Activated naive CD8-positive, alpha-beta T cell treated with anti-CD3 and anti-CD28 coated beads for 36 hours (primary cell): ENCODE results near the gene SLX9. TPM values are rescaled to one million over a fixed set of nuclear protein-coding genes. Genes with fewer than 3 reads are reported as not detected.
A peak's percentile ranks its signal among the peaks of the same experiment; 100 is the strongest.

ENCODE experiments used
- DNase-seq: peaks from one replicate; pipeline ENCODE4 v3.0.0; 2021
- H3K27ac Mint-ChIP-seq: one replicate; pipeline ENCODE4 v1.8.0; 2022; ENCODE audit warnings: mild to moderate bottlenecking, moderate library complexity, mixed read lengths
- H3K27me3 Mint-ChIP-seq: one replicate; pipeline ENCODE4 v1.8.0; 2022; ENCODE audit warnings: mild to moderate bottlenecking, mixed read lengths
- H3K36me3 Mint-ChIP-seq: one replicate; pipeline ENCODE4 v1.8.0; 2021; ENCODE audit warnings: mild to moderate bottlenecking, mixed read lengths
- H3K4me1 Mint-ChIP-seq: one replicate; pipeline ENCODE4 v1.8.0; 2021; ENCODE audit warnings: mixed read lengths
- H3K4me3 Mint-ChIP-seq: one replicate; pipeline ENCODE4 v1.8.0; 2022; ENCODE audit warnings: mild to moderate bottlenecking, moderate library complexity, mixed read lengths
- H3K9me3 Mint-ChIP-seq: one replicate; pipeline ENCODE4 v1.8.0; 2022; ENCODE audit warnings: mixed read lengths
- total RNA-seq, 2 experiments: library from RNA; stranded (reverse); gene quantifications; one replicate each; pipeline ENCODE4 v1.2.3, GENCODE V29; 2021

SLX9 gene
- total RNA-seq, 2 experiments from 2014 or later, result 85.9 to 93.6 TPM

DNA sequence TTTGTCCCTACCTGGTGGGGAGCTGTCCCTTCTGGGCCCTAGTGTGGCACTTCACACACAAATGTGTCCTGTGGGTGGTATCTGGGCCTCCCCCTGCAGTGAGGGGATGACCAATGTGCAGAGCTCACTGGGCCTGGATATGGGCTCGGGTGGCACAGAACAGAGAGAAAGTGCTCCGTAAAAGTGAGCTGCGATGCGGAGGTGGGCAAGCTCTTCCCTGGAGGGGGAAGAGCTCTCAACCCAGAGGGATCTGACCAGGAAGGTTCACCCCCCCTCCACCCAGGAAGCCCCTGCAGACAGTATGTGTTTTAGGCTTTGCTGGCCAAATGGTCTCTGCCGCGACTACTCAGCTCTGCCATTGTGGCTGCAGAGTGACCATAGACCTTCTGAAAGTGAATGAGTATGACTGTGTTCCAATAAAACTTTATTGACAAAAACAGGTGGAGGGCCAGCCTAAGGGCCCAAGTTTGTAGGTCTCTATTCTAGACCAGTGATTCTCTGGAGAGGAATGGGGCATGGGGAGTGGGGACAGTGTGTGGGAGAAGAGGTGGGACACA, 10.5 kb upstream of the SLX9 start:
- DNase-seq, result no peak
- no peaks in the 10 kb centered on the region for H3K27me3 Mint-ChIP-seq
- H3K9me3 Mint-ChIP-seq, result peaks cover 2% of the 10 kb centered on the region
- H3K4me3 Mint-ChIP-seq, result peak overlapping the region; percentile 55
- peak overlapping the region; percentile 80 for H3K27ac Mint-ChIP-seq
- peaks cover 63% of the 10 kb centered on the region for H3K4me1 Mint-ChIP-seq
- H3K36me3 Mint-ChIP-seq, result peaks cover 4% of the 10 kb centered on the region

DNA sequence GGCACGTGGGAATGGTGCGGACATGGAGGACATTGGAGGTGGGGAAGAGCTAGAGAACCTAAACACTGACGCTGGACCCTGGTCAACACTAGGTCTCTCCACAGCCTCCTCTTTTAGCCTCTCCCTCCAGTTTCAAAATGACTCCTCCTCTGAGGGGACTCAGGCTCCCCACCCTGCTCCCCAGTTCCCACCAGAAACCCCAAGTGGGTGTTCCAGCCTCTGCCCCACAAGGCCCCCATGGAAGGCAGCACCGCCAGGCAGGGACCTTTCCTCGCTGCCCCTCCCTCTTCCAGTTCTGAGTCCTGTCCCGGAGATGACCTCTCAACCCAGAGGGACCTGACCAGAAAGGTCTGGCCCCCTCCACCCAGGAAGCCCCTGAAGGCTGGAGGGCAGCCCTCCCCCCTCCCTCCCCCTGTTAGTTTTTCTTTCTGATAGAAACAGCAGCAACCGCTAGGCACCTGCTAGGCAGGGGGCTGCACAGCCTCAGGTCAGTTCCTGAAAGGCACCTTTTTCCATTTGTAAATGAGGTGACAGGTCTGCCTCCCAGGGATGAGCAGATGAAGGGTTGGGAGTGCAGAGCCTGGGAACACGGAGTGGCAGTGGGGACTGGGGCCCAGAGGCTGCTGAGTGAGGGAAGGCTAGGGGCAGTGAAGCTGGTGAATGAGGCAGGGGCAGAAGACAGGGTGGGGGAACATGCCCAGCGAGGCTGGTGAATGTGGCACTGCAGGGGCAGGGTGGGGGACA, 9.9 kb upstream of the SLX9 start:
- Mint-ChIP-seq H3K36me3 (peaks cover 3% of the 10 kb centered on the region), H3K27ac (peak overlapping the region; percentile 80), H3K4me1 (peaks cover 57% of the 10 kb centered on the region), H3K4me3 (peak overlapping the region; percentile 79), H3K9me3 (peaks cover 2% of the 10 kb centered on the region), H3K27me3 (no peaks in the 10 kb centered on the region)
- DNase-seq, result no peak

DNA sequence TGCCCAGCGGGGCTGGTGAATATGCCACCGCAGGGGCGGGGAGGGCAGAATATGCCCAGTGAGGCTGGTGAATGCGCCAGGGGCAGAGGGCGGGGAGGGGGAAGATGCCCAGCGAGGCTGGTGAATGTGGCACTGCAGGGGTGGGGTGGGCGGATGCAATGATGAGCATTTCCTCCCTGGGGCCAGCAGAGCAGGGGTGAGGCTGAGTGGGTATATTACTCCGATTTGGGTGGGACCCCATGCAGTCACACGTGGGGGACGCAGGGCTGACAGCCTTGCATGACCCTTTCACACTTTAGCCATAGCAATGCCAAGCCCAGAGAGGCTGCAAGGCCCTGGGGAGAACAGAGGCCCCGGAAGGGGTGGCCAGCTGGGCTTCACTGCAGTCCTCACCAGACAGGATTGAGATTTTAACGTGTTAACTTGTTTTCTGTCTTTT, 9.3 kb upstream of the SLX9 start:
- peak; percentile 60 for DNase-seq
- H3K9me3 Mint-ChIP-seq, result peaks cover 2% of the 10 kb centered on the region
- no peaks in the 10 kb centered on the region for H3K27me3 Mint-ChIP-seq
- peak overlapping the region; percentile 79 for H3K4me3 Mint-ChIP-seq
- H3K4me1 Mint-ChIP-seq, result peaks cover 51% of the 10 kb centered on the region
- peak overlapping the region; percentile 79 for H3K27ac Mint-ChIP-seq
- no peaks in the 10 kb centered on the region for H3K36me3 Mint-ChIP-seq

DNA sequence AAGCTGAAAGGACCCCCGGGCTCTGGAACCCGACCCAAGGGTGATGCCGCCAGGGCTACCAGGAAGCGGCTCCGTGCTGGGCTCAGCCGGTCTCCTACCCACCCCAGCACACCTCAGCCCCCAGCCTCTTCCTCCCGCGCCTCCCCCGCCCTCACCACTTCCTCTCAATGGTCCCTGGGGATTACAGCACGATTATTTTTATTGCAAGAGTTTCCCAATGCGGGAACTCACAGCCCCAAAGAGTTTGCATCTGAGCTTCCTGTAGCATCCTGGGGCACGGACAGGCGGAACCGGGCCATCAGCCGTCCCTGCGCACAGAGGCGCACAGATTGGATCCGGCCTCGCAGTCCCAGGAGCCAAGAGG, 8.7 kb upstream of the SLX9 start:
- Mint-ChIP-seq H3K9me3 (peaks cover 2% of the 10 kb centered on the region), H3K4me3 (peak overlapping the region; percentile 79), H3K36me3 (no peaks in the 10 kb centered on the region), H3K27me3 (no peaks in the 10 kb centered on the region), H3K4me1 (peaks cover 48% of the 10 kb centered on the region), H3K27ac (peak overlapping the region; percentile 79)
- peak; percentile 32 for DNase-seq

DNA sequence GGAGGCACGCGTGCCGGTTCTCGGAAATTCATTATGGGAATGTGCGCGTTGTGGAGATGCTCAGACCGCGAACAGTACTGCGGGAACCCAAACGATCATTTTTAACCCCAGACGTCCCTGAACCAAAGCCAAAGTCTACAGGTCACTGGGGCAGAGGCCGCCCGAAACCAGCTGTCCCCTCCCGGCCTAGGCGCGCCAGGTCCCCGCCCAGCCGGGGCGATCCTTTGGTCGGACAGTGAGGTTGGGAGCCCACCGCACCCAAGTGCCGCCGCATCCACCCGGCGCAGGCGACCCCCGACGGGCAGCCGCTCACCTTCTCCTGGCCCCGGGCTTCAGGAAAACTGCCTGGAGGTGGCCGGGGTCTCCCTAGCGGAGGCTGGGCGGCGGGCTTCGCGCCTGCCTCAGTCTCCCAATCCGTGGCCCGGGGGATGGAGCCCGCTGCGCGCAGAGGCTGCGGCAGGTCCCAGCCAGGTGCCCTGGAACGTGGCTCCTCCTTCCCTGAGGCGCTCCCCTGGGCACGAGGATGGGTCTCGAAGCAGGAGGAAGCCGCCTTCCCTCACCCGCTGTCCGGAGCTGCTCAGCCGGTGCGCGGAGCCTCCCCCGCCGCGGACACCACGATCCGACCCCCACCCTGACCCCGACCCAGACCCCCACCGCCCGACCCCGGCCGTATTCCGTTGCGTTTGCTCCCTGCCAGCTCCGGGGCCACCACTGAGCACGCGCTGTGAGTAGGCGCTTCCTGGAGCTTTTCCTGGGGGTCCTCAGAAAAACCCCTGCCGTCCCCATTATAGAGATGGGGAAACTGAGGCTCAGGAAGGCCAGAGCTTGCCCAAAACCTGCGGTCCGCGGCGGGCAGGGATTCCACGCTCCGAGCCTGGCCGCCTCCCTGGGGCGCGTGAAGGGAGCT, 8.1 kb upstream of the SLX9 start:
- peaks cover 43% of the 10 kb centered on the region for H3K4me1 Mint-ChIP-seq
- peaks cover 2% of the 10 kb centered on the region for H3K9me3 Mint-ChIP-seq
- peak overlapping the region; percentile 79 for H3K27ac Mint-ChIP-seq
- DNase-seq, result no peak
- peak overlapping the region; percentile 79 for H3K4me3 Mint-ChIP-seq
- no peaks in the 10 kb centered on the region for H3K36me3 Mint-ChIP-seq
- H3K27me3 Mint-ChIP-seq, result no peaks in the 10 kb centered on the region

DNA sequence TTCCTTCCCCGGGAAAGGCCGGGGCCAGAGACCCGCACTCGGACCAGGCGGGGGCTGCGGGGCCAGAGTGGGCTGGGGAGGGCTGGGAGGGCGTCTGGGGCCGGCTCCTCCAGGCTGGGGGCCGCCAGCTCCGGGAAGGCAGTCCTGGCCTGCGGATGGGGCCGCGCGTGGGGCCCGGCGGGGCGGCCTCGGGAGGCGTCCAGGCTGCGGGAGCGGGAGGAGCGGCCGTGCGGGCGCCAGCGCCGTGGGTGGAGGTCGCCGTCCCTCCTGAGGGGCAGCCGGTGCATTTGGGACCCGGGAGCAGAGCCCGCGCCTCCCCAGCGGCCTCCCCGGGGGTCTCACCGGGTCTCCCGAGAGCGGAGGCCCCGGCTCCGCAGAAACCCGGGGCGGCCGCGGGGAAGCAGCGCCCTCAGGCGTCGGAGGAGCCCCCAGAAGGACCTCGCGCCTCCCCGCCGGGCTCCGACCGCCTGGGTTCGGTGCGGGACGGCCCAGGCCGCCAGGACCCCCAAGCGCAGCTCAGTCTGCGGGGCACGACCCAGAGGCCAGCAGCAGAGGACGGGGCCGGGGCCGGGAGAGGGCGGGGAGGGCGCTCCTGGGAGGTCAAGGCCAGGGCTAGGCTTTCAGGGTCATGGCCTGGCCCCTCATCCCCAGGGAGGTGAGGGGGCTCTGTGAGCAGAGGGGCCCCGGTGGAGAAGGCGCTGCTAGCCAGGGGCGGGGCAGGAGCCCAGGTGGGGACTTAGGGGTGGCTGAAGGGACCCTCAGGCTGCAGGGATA, 7.2 kb upstream of the SLX9 start:
- Mint-ChIP-seq H3K27me3 (no peaks in the 10 kb centered on the region), H3K36me3 (no peaks in the 10 kb centered on the region), H3K4me3 (peak overlapping the region; percentile 73), H3K9me3 (peaks cover 2% of the 10 kb centered on the region), H3K27ac (no peak overlapping the region), H3K4me1 (peaks cover 34% of the 10 kb centered on the region)
- DNase-seq, result peak; percentile 76

DNA sequence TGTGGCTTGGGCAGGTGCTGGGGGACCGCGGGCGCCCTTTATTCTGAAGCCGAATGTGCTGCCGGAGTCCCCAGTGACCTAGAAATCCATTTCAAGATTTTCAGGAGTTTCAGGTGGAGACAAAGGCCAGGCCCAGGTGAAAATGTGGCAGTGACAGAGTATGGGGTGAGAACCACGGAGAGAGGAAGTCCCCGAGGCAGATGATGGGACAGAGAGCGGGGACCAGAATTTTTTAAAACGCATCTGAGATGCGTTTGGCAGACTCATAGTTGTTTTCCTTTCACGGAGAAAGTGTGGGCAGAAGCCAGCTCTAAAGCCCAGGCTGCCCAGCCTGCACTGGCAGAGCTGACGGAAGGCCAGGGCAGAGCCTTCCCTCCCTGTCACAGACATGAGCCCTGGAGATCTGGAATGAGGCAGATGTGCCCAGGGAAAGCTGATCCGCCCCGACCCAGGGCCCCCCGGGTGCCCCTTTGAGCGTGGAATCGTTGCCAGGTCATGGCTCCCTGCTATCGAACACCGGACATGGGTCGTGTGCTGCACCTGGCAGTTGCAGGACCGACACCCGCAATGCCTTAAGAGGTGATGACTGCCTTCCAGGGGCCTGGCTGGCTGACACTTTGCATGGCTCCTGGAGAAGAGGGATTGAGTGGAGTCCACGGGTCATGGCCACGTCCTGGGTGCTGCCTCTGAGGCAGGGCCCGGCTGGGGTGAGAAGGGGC, 6.5 kb upstream of the SLX9 start:
- H3K4me3 Mint-ChIP-seq, result peak overlapping the region; percentile 32
- no peaks in the 10 kb centered on the region for H3K27me3 Mint-ChIP-seq
- no peak for DNase-seq
- peaks cover 29% of the 10 kb centered on the region for H3K4me1 Mint-ChIP-seq
- H3K36me3 Mint-ChIP-seq, result no peaks in the 10 kb centered on the region
- H3K27ac Mint-ChIP-seq, result no peak overlapping the region
- H3K9me3 Mint-ChIP-seq, result peaks cover 2% of the 10 kb centered on the region

DNA sequence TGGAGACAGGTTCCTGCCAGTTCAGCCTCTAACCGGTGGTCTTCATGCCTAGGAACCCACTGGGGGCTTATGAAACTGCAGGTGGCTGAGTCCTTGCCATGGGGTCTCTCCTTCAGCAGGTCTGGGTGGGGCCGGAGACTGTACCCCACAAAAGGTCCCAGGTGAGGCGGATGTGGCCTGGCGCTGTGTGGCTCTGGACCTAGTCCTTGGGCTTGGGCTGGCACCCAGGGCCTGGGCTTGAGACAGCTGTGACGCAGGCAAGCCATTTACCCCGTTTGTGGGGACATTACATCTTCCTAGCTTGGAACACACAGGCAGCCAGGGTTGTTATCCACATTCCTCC, 5.9 kb upstream of the SLX9 start:
- Mint-ChIP-seq H3K4me1 (peaks cover 28% of the 10 kb centered on the region), H3K36me3 (no peaks in the 10 kb centered on the region), H3K27ac (no peak overlapping the region), H3K9me3 (peaks cover 2% of the 10 kb centered on the region), H3K27me3 (no peaks in the 10 kb centered on the region), H3K4me3 (no peak overlapping the region)
- DNase-seq, result no peak

DNA sequence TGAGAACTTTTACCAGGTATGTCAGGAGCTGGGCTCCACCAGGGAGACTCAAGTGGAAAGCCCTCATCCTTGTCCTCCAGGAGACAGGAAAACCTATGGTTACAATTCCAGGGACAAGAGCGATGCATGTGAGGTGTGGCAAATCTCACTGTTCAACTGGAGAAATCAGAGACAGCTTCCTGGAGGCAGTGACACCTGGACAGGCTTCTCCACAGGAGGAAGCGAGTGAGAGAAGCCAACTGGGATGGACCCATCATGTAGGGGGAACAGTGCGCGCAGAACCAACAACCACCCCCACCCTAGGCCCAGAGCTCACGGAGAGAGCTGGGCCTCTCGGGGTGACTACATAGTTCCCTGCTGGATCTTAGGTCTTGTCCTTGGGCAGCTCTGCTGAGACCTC, 5.6 kb upstream of the SLX9 start:
- Mint-ChIP-seq H3K27ac (no peak overlapping the region), H3K36me3 (no peaks in the 10 kb centered on the region), H3K4me3 (no peak overlapping the region), H3K4me1 (peaks cover 28% of the 10 kb centered on the region), H3K27me3 (no peaks in the 10 kb centered on the region), H3K9me3 (peaks cover 2% of the 10 kb centered on the region)
- DNase-seq, result no peak

DNA sequence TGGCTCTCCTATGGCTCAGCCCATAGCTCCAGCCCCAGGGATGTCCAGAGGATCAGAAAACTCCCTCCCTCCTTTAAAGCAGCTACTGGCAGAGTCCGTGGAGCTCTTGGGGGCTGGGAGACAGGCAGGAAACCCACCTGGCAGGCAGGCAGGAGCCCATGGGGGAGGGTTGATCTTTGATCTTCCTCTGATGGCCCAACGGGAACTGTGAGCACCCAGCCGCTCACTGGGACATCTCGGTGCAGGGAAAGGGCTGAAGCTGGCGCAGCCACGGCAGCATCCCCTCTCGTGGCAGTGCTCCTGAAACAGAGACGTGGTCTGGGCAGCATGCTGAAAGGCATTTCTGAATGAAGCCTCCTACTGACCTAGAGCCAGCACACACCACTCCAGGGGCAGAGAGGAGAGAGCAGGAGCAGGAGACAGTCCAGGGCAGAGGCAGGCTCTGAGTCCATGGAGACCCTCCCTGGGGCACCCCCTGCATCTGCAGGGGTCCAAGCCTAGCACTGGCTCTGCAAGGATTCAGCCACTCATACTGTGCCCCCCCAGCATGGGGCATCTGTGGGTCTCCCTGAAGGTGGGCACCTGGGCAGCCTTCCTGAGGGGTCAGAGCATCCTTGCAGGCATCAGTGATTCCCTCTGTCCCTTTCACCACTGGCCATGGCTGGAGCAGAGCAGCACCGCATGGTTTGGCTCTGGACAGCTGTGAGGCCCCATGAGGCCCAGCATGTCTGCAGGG, 4.9 kb upstream of the SLX9 start:
- no peak for DNase-seq
- no peak overlapping the region for H3K27ac Mint-ChIP-seq
- H3K27me3 Mint-ChIP-seq, result no peaks in the 10 kb centered on the region
- H3K9me3 Mint-ChIP-seq, result no peaks in the 10 kb centered on the region
- H3K4me1 Mint-ChIP-seq, result peaks cover 22% of the 10 kb centered on the region
- no peak overlapping the region for H3K4me3 Mint-ChIP-seq
- H3K36me3 Mint-ChIP-seq, result no peaks in the 10 kb centered on the region

DNA sequence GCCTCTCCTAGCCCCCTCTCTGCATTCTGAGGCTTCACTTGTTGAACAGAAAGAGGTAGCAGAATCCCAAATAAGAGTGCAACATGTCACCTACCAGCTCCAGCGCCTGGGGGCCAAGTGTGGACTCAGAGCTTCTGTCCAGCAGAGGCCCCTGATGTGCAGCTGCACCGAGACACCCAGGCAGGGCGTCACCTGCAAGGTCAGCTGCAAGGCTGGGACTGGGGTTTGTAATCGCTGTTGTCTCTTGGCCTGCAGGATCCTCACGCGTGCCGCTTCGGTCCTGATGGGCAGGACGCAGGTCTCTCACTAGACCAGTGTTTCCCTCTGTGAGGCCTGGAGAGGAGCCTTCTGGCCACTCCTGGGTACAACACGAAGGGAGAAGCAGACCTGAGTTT, 4.3 kb upstream of the SLX9 start:
- Mint-ChIP-seq H3K9me3 (no peaks in the 10 kb centered on the region), H3K4me1 (peaks cover 18% of the 10 kb centered on the region), H3K27me3 (no peaks in the 10 kb centered on the region), H3K4me3 (no peak overlapping the region), H3K27ac (no peak overlapping the region), H3K36me3 (peaks cover 3% of the 10 kb centered on the region)
- DNase-seq, result no peak

DNA sequence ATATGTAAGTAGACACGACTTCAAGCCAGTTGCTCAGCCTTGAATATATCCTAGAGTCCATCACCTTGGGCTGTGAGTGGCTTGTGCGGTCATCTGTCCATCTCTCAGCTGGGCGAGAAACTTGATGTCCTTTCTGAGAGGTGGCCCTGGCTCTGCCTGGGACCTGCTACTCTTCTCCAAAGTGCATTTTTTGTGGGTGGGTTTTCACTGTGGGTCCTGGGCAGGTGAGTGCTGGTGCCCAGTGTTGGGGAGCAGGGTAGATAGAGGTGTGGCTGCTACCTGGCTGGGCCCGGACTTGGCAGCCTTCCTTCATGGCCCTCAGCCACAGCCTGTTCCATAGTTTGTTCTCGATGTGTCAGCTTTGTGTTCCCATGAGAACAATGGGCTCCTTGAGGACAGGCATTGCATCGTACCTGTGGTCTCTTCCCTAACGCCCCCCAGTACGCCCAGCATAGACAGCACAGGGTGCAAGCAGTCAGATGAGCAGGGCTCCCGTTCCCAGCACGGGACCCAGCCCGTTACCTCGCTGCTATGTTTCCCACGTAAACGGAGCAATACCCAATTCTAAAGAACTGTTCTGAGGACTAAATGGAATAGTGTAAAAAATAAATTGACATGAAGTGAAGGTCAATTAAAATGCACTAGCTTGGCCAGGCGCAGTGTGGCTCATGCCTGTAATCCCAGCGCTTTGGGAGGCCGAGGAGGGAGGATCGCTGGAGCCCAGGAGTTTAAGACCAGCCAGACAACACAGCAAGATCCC, 877 bp upstream of the SLX9 start:
- DNase-seq, result no peak
- peak overlapping the region; percentile 89 for H3K4me3 Mint-ChIP-seq
- H3K9me3 Mint-ChIP-seq, result no peaks in the 10 kb centered on the region
- peaks cover 14% of the 10 kb centered on the region for H3K36me3 Mint-ChIP-seq
- no peaks in the 10 kb centered on the region for H3K27me3 Mint-ChIP-seq
- peak overlapping the region; percentile 87 for H3K27ac Mint-ChIP-seq
- peaks cover 33% of the 10 kb centered on the region for H3K4me1 Mint-ChIP-seq

DNA sequence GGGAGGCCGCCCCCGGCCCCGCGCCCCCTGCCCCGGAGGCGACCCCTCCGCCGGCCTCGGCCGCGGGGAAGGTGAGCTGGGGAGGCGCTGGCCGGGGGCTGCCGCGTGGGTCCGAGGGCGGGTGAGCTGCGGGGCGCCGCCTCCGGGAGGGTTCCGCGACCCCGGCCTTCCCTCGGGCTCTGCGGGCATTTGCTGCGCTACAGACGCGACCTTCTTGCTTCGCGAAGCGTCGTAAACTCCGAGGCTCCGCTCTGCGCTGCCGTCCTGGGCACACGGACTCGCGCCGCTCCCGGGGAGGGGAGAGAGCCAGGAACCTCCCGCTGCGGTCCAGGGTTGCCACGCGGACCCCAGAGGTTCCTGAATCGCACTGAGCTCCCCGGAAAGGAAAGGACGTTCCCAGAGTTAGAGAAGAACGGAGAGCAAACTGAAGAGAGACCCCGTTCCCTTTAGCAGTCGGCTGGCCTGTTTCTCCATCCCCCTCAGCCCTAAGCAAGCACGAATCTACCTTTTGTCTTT, 345 bp downstream of the SLX9 start:
- Mint-ChIP-seq H3K36me3 (peaks cover 17% of the 10 kb centered on the region), H3K9me3 (no peaks in the 10 kb centered on the region), H3K27me3 (no peaks in the 10 kb centered on the region), H3K4me3 (peak overlapping the region; percentile 93), H3K27ac (peak overlapping the region; percentile 87), H3K4me1 (peaks cover 36% of the 10 kb centered on the region)
- DNase-seq, result no peak
